H1 (cell line): Measurements from ENCODE around the gene FSD1. TPM values are rescaled to one million over a fixed set of nuclear protein-coding genes. Genes with fewer than 3 reads are reported as not detected.
A peak's percentile ranks its signal among the peaks of the same experiment; 100 is the strongest.

Experiments
- CTCF ChIA-PET: fragments of 300-600 bp; sonication (Branson Sonifier 250); formaldehyde crosslinking; loops from one replicate; lab custom pipeline; 2021; ENCODE audit not compliant: partially characterized antibody; lab: Charles Lee
- POLR2A ChIA-PET: fragments of 300-600 bp; sonication (Branson Sonifier 250); formaldehyde crosslinking; loops from one replicate; lab custom pipeline; 2021; ENCODE audit warnings: inconsistent platforms; ENCODE audit not compliant: partially characterized antibody; lab: Charles Lee
- DNase-seq, 2 experiments: peaks; one replicate each; pipeline versions ENCODE4 v3.0.0 to v3.0.0-alpha.2; 2010 to 2022; ENCODE audit warnings: low spot score in 2 of 2, low read depth in 1 of 2, mixed read lengths in 1 of 2
- FAIRE-seq: peaks from 2 replicates; lab custom pipeline; 2011; peaks lifted over from hg19 to GRCh38; lab: Jason Lieb, UNC
- H2AFZ ChIP-seq: 2 replicates; pipeline ENCODE4 v1.8.1; 2012; ENCODE audit warnings: low read length, inconsistent platforms
- H2AK5ac ChIP-seq: 2 replicates; pipeline ENCODE4 v1.6.1; 2013; ENCODE audit warnings: low read depth, low read length
- H2BK120ac ChIP-seq: replicated peaks from 2 replicates; pipeline ENCODE3; 2013; ENCODE audit warnings: low read depth, low read length, inconsistent platforms
- H2BK12ac ChIP-seq: 2 replicates; pipeline ENCODE4 v1.6.1; 2013; ENCODE audit warnings: low read depth, low read length
- H2BK15ac ChIP-seq: 2 replicates; pipeline ENCODE4 v1.6.1; 2013; ENCODE audit warnings: low read length
- H2BK20ac ChIP-seq: 2 replicates; pipeline ENCODE4 v1.6.1; 2013; ENCODE audit warnings: low read length
- H2BK5ac ChIP-seq: 2 replicates; pipeline ENCODE4 v1.6.1; 2013; ENCODE audit warnings: low read depth, low read length
- H3K14ac ChIP-seq: 2 replicates; pipeline ENCODE4 v1.6.1; 2013; ENCODE audit warnings: inconsistent platforms; ENCODE audit not compliant: insufficient read length
- H3K18ac ChIP-seq: 2 replicates; pipeline ENCODE4 v1.6.1; 2013; ENCODE audit warnings: low read length; ENCODE audit errors: extremely low read depth
- H3K23ac ChIP-seq: 2 replicates; pipeline ENCODE4 v1.6.1; 2013; ENCODE audit warnings: inconsistent platforms; ENCODE audit not compliant: insufficient read length
- H3K23me2 ChIP-seq: 2 replicates; pipeline ENCODE4 v1.6.1; 2013; ENCODE audit warnings: low read depth, low read length
- H3K27ac ChIP-seq: 2 replicates; pipeline ENCODE4 v1.6.1; 2011; ENCODE audit warnings: low read depth, low read length, inconsistent platforms
- H3K27me3 ChIP-seq, 4 experiments: replicated peaks in 1 of 4; 1 replicate in 1 of 4; 2 replicates in 3 of 4; pipeline versions ENCODE4 v1.6.1 to v1.8.1; 2011 to 2013; ENCODE audit warnings: low read length in 3 of 4, mild to moderate bottlenecking in 3 of 4, inconsistent platforms in 2 of 4, mixed read lengths in 2 of 4, moderate library complexity in 1 of 4; ENCODE audit not compliant: control insufficient read depth in 3 of 4, insufficient read depth in 3 of 4; ENCODE audit errors: extremely low read depth in 1 of 4
- H3K36me3 ChIP-seq, 4 experiments: 2 replicates each; pipeline versions ENCODE4 v1.6.1 to v1.8.1; 2011 to 2013; ENCODE audit warnings: mild to moderate bottlenecking in 4 of 4, low read length in 3 of 4, moderate library complexity in 2 of 4, control low read depth in 1 of 4, inconsistent platforms in 1 of 4; ENCODE audit not compliant: insufficient read depth in 4 of 4, control insufficient read depth in 2 of 4
- H3K4ac ChIP-seq: replicated peaks from 2 replicates; pipeline ENCODE3; 2013; ENCODE audit warnings: low read length, low read depth, mixed read lengths, inconsistent platforms; ENCODE audit not compliant: insufficient read length
- H3K4me1 ChIP-seq, 4 experiments: replicated peaks in 1 of 4; 1 replicate in 1 of 4; 2 replicates in 3 of 4; pipeline versions ENCODE4 v1.6.1 to v1.8.1; 2011 to 2013; ENCODE audit warnings: low read length in 3 of 4, inconsistent platforms in 2 of 4, mixed read lengths in 1 of 4; ENCODE audit not compliant: insufficient read depth in 4 of 4, control insufficient read depth in 3 of 4
- H3K4me2 ChIP-seq, 2 experiments: 2 replicates each; pipeline versions ENCODE4 v1.6.1 to v1.8.1; 2011 to 2013; ENCODE audit warnings: low read depth in 2 of 2, low read length in 2 of 2, control low read depth in 1 of 2, inconsistent platforms in 1 of 2, mild to moderate bottlenecking in 1 of 2; ENCODE audit not compliant: insufficient read depth in 1 of 2
- H3K4me3 ChIP-seq, 4 experiments: fragments of 200-600, 300-600 bp in 1 of 4; sonication (generic), shearing (Covaris generic), sonication (Bioruptor Twin) in 1 of 4; 2 replicates each; pipeline versions ENCODE4 v1.5.1 to v1.8.1; 2011 to 2016; ENCODE audit warnings: low read length in 4 of 4, low read depth in 3 of 4, control low read depth in 2 of 4, inconsistent platforms in 2 of 4, mild to moderate bottlenecking in 2 of 4, mixed read lengths in 1 of 4, moderate library complexity in 1 of 4; ENCODE audit not compliant: insufficient read depth in 2 of 4; ENCODE audit errors: extremely low read depth in 1 of 4
- H3K56ac ChIP-seq: replicated peaks from 2 replicates; pipeline ENCODE3; 2013; ENCODE audit warnings: low read depth, mild to moderate bottlenecking, mixed read lengths, low read length, inconsistent platforms; ENCODE audit not compliant: insufficient read length
- H3K79me1 ChIP-seq: 2 replicates; pipeline ENCODE4 v1.6.1; 2013; ENCODE audit warnings: low read depth, low read length, control low read depth
- H3K79me2 ChIP-seq, 2 experiments: 2 replicates each; pipeline versions ENCODE4 v1.6.1 to v1.8.1; 2012 to 2013; ENCODE audit warnings: low read length in 2 of 2, mild to moderate bottlenecking in 2 of 2, inconsistent platforms in 1 of 2; ENCODE audit not compliant: insufficient read depth in 2 of 2, control insufficient read depth in 1 of 2
- H3K9ac ChIP-seq, 4 experiments: replicated peaks in 1 of 4; 1 replicate in 1 of 4; 2 replicates in 3 of 4; pipeline versions ENCODE4 v1.6.1 to v1.8.1; 2011 to 2013; ENCODE audit warnings: low read depth in 3 of 4, low read length in 3 of 4, control low read depth in 2 of 4, mild to moderate bottlenecking in 2 of 4, moderate library complexity in 2 of 4, inconsistent platforms in 1 of 4; ENCODE audit errors: extremely low read depth in 1 of 4
- H3K9me3 ChIP-seq, 2 experiments: 2 replicates each; pipeline versions ENCODE4 v1.6.1 to v1.8.1; 2012 to 2013; ENCODE audit warnings: mild to moderate bottlenecking in 2 of 2, moderate library complexity in 2 of 2, control low read depth in 1 of 2, inconsistent platforms in 1 of 2, low read depth in 1 of 2, low read length in 1 of 2, mixed read lengths in 1 of 2; ENCODE audit not compliant: insufficient read depth in 2 of 2
- H4K20me1 ChIP-seq, 2 experiments: replicated peaks in 1 of 2; 2 replicates each; pipeline versions ENCODE3 to v1.8.1; 2011 to 2013; ENCODE audit warnings: inconsistent platforms in 2 of 2, low read length in 2 of 2, mild to moderate bottlenecking in 1 of 2; ENCODE audit not compliant: insufficient read depth in 2 of 2, control insufficient read depth in 1 of 2
- H4K5ac ChIP-seq: 2 replicates; pipeline ENCODE4 v1.6.1; 2013; ENCODE audit warnings: low read length, low read depth, mixed read lengths, inconsistent platforms; ENCODE audit not compliant: insufficient read length
- H4K8ac ChIP-seq: 2 replicates; pipeline ENCODE4 v1.8.0; 2013; ENCODE audit warnings: mild to moderate bottlenecking, moderate library complexity, low read length, inconsistent platforms; ENCODE audit not compliant: insufficient read depth; ENCODE audit errors: extremely low read depth
- H4K91ac ChIP-seq: replicated peaks from 2 replicates; pipeline ENCODE3; 2013; ENCODE audit warnings: low read length, mixed read lengths, inconsistent platforms; ENCODE audit not compliant: insufficient read length
- CTCF ChIP-seq, 3 experiments: IDR thresholded peaks; 1 replicate in 2 of 3; 2 replicates in 1 of 3; pipeline versions ENCODE4 v1.5.1 to v1.6.1; 2011; ENCODE audit warnings: low read length in 3 of 3, mild to moderate bottlenecking in 3 of 3, inconsistent platforms in 2 of 3, low read depth in 1 of 3, moderate library complexity in 1 of 3; ENCODE audit not compliant: insufficient read depth in 1 of 3; ENCODE audit errors: control extremely low read depth in 1 of 3
- E2F6 ChIP-seq: IDR thresholded peaks from 2 replicates; pipeline ENCODE4 v1.6.1; 2012; ENCODE audit warnings: inconsistent platforms
- GABPA ChIP-seq: IDR thresholded peaks from 2 replicates; pipeline ENCODE4 v1.6.1; 2011; ENCODE audit warnings: mild to moderate bottlenecking, low read length, moderate library complexity, borderline replicate concordance; ENCODE audit not compliant: insufficient read depth
- RAD21 ChIP-seq, 2 experiments: IDR thresholded peaks in 1 of 2; conservative IDR thresholded peaks in 1 of 2; 2 replicates each; pipeline ENCODE4 v1.6.1; 2011; ENCODE audit warnings: low read depth in 2 of 2, low read length in 2 of 2, improper control_type of control experiment in 1 of 2, inconsistent platforms in 1 of 2, mild to moderate bottlenecking in 1 of 2, moderate library complexity in 1 of 2
- SIN3A ChIP-seq, 2 experiments: IDR thresholded peaks in 1 of 2; conservative IDR thresholded peaks in 1 of 2; 2 replicates each; pipeline ENCODE4 v1.6.1; 2011 to 2012; ENCODE audit warnings: low read length in 2 of 2, improper control_type of control experiment in 1 of 2, low read depth in 1 of 2, mild to moderate bottlenecking in 1 of 2
- SIRT6 ChIP-seq: IDR thresholded peaks from one replicate; pipeline ENCODE4 v1.7.1; 2012; ENCODE audit warnings: low read length, inconsistent platforms
- TBP ChIP-seq: IDR thresholded peaks from 2 replicates; pipeline ENCODE4 v1.6.1; 2011; ENCODE audit warnings: low read depth, low read length, improper control_type of control experiment
- WGBS, 2 experiments: shearing (Covaris generic) in 1 of 2; methylation state at CpG; one replicate each; pipeline versions ENCODE4 v1.1.6 to v1.1.7; 2013 to 2015; ENCODE audit warnings: low lambda C conversion rate in 2 of 2, mixed read lengths in 2 of 2, inconsistent platforms in 1 of 2, low coverage in 1 of 2, missing lambda C conversion rate in 1 of 2; ENCODE audit not compliant: insufficient replicate concordance in 2 of 2, insufficient coverage in 1 of 2, insufficient read length in 1 of 2; ENCODE audit errors: extremely low coverage in 1 of 2, missing lambda C conversion rate in 1 of 2; 5-methylcytosine and 5-hydroxymethylcytosine counted together
- polyA plus RNA-seq, 7 experiments: library from polyadenylated mRNA; depleted of rRNA in 3 of 7; stranded (reverse) in 5 of 7; unstranded in 2 of 7; fragments of >200 nt in 5 of 7; fragments of 200-250 nt in 2 of 7; gene quantifications; 1 replicate in 5 of 7; 2 replicates in 1 of 7; 4 replicates in 1 of 7; pipeline versions ENCODE4 v1.2.1 to v1.2.3, GENCODE V29; 2011 to 2013; ENCODE audit warnings: missing spikeins in 2 of 7, mixed read lengths in 2 of 7
- total RNA-seq: library from RNA; stranded (reverse); fragmentation: NEBNext Ultra II Directional; extraction: Animal tissue kit (Norgen Biotek cat#: 25700); gene quantifications from 2 replicates; pipeline ENCODE4 v1.2.1, GENCODE V29; 2021

FSD1 gene
- total and polyA plus RNA-seq, 2 of the 8 experiments (the other 6 are each of a cell fraction or from before 2014, with no cell fraction given): 58.8 to 181 TPM

- Histone ChIP-seq H2BK5ac (peak overlapping the region; percentile 54; the same call in 1 of the 2 replicates), H3K36me3 (peaks cover 0 to 10% (median 0%) of the 10 kb centered on the region in 4 experiments; a peak in 2 of 8 replicates), H3K14ac (no peak overlapping the region), H3K18ac (no peak overlapping the region; the same call in 1 of the 2 replicates), H3K4ac (no peak overlapping the region), H2AK5ac (no peak overlapping the region), H3K9ac (peak overlapping the region in 3 of 4 experiments; percentile 54 to 74 (median 70); a peak in 5 of 7 replicates), H3K27me3 (no peaks in the 10 kb centered on the region; a peak in 1 of 7 replicates), H3K27ac (peak overlapping the region; percentile 75), H3K56ac (no peak overlapping the region), H2BK120ac (no peak overlapping the region), H3K23ac (no peak overlapping the region), H3K9me3 (no peaks in the 10 kb centered on the region), H3K79me2 (no peaks in the 10 kb centered on the region), H3K23me2 (peaks cover 12% of the 10 kb centered on the region; the same call in 1 of the 2 replicates), H4K8ac (peak overlapping the region; percentile 85), H2BK20ac (no peak overlapping the region), H3K4me2 (peak overlapping the region; percentile 88 to 95), H3K79me1 (no peaks in the 10 kb centered on the region), H2AFZ (0 out of 2 replicates have a peak overlapping the region, but pooled peaks have one; percentile 6), H3K4me1 (peaks cover 0 to 6% (median 3%) of the 10 kb centered on the region in 4 experiments; a peak in 5 of 7 replicates), H4K91ac (peak overlapping the region; percentile 80), H3K4me3 (peak overlapping the region; percentile 59 to 70 (median 65)), H4K5ac (no peak overlapping the region), H2BK15ac (no peak overlapping the region; the same call in 1 of the 2 replicates), H2BK12ac (peak overlapping the region; percentile 60), H4K20me1 (peaks cover 4 to 15% of the 10 kb centered on the region in 2 experiments)
- CTCF ChIA-PET: interaction anchor here (1.1 to 1.3 kb wide), 2 partner anchors 25 to 60 kb away, joined by 4 to 8 read pairs; no protein-coding TSS in a partner anchor
- FAIRE-seq (no peak), DNase-seq (peak; percentile 89 to 98)
- WGBS, 2 experiments: 9% methylated on average over 30 of the region's 30 CpGs; no CpG with 5 or more reads in 1 of the 2 experiments
- POLR2A ChIA-PET: interaction anchor here (1.0 to 1.4 kb wide), 4 partner anchors 11 to 50 kb away, joined by 3 to 7 read pairs (median 4); partner anchors contain the start of gene STAP2
- no peak for TF ChIP-seq SIRT6
- TF ChIP-seq E2F6: peak; percentile 88
- peak in 1 of 2 experiments; percentile 77; a peak in 3 of 4 replicates for TF ChIP-seq SIN3A (conservative IDR thresholded peaks at IDR 0.05 in 1 of 2, IDR thresholded peaks at IDR 0.05 in 1 of 2; ENCODE audit: low read depth in 1 of 2, low read length in 2 of 2)
- peak; percentile 56 for TF ChIP-seq TBP
- TF ChIP-seq RAD21 (IDR thresholded peaks at IDR 0.05 in 1 of 2, conservative IDR thresholded peaks at IDR 0.05 in 1 of 2; ENCODE audit: low read depth in 2 of 2, low read length in 2 of 2): no peak
- no peak for TF ChIP-seq CTCF (IDR thresholded peaks at IDR 0.05; ENCODE audit: control extremely low read depth in 1 of 3, insufficient read depth in 1 of 3, low read depth in 1 of 3, low read length in 3 of 3)
- TF ChIP-seq GABPA: 0 out of 2 replicates have a peak, but pooled peaks have one; percentile 4
These were observed 23.0 kb downstream of the FSD1 start for GRCh38 chr19:4327252-4327876.
